Measurements from ENCODE around the gene SMIM29. TPM values are rescaled to one million over a fixed set of nuclear protein-coding genes. Genes with fewer than 3 reads are reported as not detected.

The SMIM29 gene
- total RNA-seq, 3 donors from 2014 or later: 22.0 to 25.3 (median 22.8) TPM

- H3K36me3 ChIP-seq: no peaks in the 10 kb centered on the region
These were observed 42.9 kb downstream of the SMIM29 start for GRCh38 chr6:34205916-34206315.

DNA sequence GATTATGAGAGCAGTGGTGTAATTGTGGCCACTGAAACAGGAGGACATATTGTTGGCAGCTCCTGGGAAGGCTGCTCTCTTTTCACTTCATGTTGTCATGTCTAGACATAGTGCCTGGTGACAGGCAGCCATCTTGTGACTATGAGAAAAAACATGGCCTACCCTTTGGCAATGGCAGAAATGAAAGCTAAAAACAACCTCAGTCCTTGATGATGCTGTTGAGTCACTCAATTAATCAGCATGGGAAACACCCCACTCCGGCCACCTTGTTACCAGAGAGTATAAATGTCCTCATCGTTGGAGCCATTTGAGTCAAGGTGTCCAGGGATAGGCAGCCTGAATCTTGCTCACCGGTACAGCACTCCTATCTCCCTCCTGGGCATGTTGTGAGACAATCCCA, 43.3 kb downstream of the SMIM29 start:
- no peak overlapping the region for H3K27ac ChIP-seq

More at GRCh38 chr6:34205916-34206315, 42.9 kb downstream of the SMIM29 start:
- no peaks in the 10 kb centered on the region for H3K4me1 ChIP-seq
- no peaks in the 10 kb centered on the region for H3K9me3 ChIP-seq
- no peaks in the 10 kb centered on the region for H3K27me3 ChIP-seq
- no peak for TF ChIP-seq POLR2AphosphoS5 (IDR thresholded peaks at IDR 0.05)
- TF ChIP-seq, protein P1, sequence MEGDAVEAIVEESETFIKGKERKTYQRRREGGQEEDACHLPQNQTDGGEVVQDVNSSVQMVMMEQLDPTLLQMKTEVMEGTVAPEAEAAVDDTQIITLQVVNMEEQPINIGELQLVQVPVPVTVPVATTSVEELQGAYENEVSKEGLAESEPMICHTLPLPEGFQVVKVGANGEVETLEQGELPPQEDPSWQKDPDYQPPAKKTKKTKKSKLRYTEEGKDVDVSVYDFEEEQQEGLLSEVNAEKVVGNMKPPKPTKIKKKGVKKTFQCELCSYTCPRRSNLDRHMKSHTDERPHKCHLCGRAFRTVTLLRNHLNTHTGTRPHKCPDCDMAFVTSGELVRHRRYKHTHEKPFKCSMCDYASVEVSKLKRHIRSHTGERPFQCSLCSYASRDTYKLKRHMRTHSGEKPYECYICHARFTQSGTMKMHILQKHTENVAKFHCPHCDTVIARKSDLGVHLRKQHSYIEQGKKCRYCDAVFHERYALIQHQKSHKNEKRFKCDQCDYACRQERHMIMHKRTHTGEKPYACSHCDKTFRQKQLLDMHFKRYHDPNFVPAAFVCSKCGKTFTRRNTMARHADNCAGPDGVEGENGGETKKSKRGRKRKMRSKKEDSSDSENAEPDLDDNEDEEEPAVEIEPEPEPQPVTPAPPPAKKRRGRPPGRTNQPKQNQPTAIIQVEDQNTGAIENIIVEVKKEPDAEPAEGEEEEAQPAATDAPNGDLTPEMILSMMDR (IDR thresholded peaks at IDR 0.05): no peak
- no peak for TF ChIP-seq POLR2A (IDR thresholded peaks at IDR 0.05)
- intact Hi-C loops (cut with DNase I; ENCODE audit: low total_unique reads): no loop called here
- H3K27ac ChIP-seq: no peak overlapping the region
- no peak overlapping the region for H3K4me3 ChIP-seq
- DNase-seq (ENCODE audit: low spot score in 2 of 2): no peak

DNA sequence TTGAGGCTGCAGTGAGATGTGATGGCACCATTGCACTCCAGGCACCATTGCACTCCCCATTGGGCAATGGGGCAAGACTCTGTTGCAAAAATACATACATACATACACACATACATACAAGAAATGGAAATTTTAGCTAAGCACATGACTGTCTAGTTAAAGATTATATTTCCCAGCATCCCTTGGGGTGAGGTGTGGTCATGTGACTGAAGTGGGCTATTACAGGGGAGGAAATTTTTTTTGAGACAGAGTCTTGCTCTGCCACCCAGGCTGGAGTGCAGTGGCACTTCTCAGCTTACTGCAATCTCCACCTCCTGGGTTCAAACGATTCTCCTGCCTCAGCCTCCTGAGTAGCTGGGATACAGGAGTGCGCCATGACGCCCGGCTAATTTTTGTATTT, 44.1 kb downstream of the SMIM29 start:
- H3K4me1 ChIP-seq: no peaks in the 10 kb centered on the region
- TF ChIP-seq POLR2A (IDR thresholded peaks at IDR 0.05) (no peak), POLR2AphosphoS5 (IDR thresholded peaks at IDR 0.05) (no peak)
- TF ChIP-seq, protein P1 (IDR thresholded peaks at IDR 0.05): no peak
- H3K36me3 ChIP-seq: no peaks in the 10 kb centered on the region
- no peak overlapping the region for H3K27ac ChIP-seq
- H3K9me3 ChIP-seq: no peaks in the 10 kb centered on the region
- intact Hi-C loops (cut with DNase I; ENCODE audit: low total_unique reads): no loop called here
- no peak for DNase-seq (ENCODE audit: low spot score in 2 of 2)
- H3K27me3 ChIP-seq: no peaks in the 10 kb centered on the region
- H3K4me3 ChIP-seq: no peak overlapping the region

More for the DNA sequence above, 43.3 kb downstream of the SMIM29 start:
- no peak overlapping the region for H3K4me3 ChIP-seq
- H3K9me3 ChIP-seq: no peaks in the 10 kb centered on the region
- H3K36me3 ChIP-seq: no peaks in the 10 kb centered on the region
- intact Hi-C loops (cut with DNase I; ENCODE audit: low total_unique reads): no loop called here
- H3K4me1 ChIP-seq: no peaks in the 10 kb centered on the region
- DNase-seq (ENCODE audit: low spot score in 2 of 2): no peak
- no peaks in the 10 kb centered on the region for H3K27me3 ChIP-seq
- no peak for TF ChIP-seq POLR2A (IDR thresholded peaks at IDR 0.05)
- no peak for TF ChIP-seq POLR2AphosphoS5 (IDR thresholded peaks at IDR 0.05)
- TF ChIP-seq, protein P1 (IDR thresholded peaks at IDR 0.05): no peak

- Histone ChIP-seq H3K9me3 (no peaks in the 10 kb centered on the region), H3K27ac (no peak overlapping the region), H3K4me1 (no peaks in the 10 kb centered on the region), H3K27me3 (no peaks in the 10 kb centered on the region), H3K4me3 (no peak overlapping the region), H3K36me3 (no peaks in the 10 kb centered on the region)
- TF ChIP-seq POLR2AphosphoS5 (IDR thresholded peaks at IDR 0.05): no peak
- TF ChIP-seq, protein P1 (IDR thresholded peaks at IDR 0.05): no peak
- TF ChIP-seq POLR2A (IDR thresholded peaks at IDR 0.05): no peak
- intact Hi-C loops (cut with DNase I; ENCODE audit: low total_unique reads): no loop called here
- no peak for DNase-seq (ENCODE audit: low spot score in 2 of 2)
These were observed 46.2 kb downstream of the SMIM29 start for GRCh38 chr6:34202329-34203201.

GRCh38 chr6:34201455-34202107, 47.2 kb downstream of the SMIM29 start:
- H3K36me3 ChIP-seq: no peaks in the 10 kb centered on the region
- H3K27me3 ChIP-seq: no peaks in the 10 kb centered on the region
- H3K4me3 ChIP-seq: no peak overlapping the region
- intact Hi-C loops (cut with DNase I; ENCODE audit: low total_unique reads): no loop called here
- no peaks in the 10 kb centered on the region for H3K9me3 ChIP-seq
- no peaks in the 10 kb centered on the region for H3K4me1 ChIP-seq
- no peak overlapping the region for H3K27ac ChIP-seq
- TF ChIP-seq, protein P1 (IDR thresholded peaks at IDR 0.05): no peak
- TF ChIP-seq POLR2AphosphoS5 (IDR thresholded peaks at IDR 0.05) (no peak), POLR2A (IDR thresholded peaks at IDR 0.05) (no peak)
- no peak for DNase-seq (ENCODE audit: low spot score in 2 of 2)
